H1 (cell line): ENCODE measurements around the gene TMEM181. TPM values are rescaled to one million over a fixed set of nuclear protein-coding genes. Genes with fewer than 3 reads are reported as not detected.

ENCODE experiments used
- CTCF ChIA-PET: fragments of 300-600 bp; sonication (Branson Sonifier 250); formaldehyde crosslinking; loops from one replicate; lab custom pipeline; 2021; ENCODE audit not compliant: partially characterized antibody; lab: Charles Lee
- POLR2A ChIA-PET: fragments of 300-600 bp; sonication (Branson Sonifier 250); formaldehyde crosslinking; loops from one replicate; lab custom pipeline; 2021; ENCODE audit warnings: inconsistent platforms; ENCODE audit not compliant: partially characterized antibody; lab: Charles Lee
- DNase-seq, 2 experiments: peaks; one replicate each; pipeline versions ENCODE4 v3.0.0 to v3.0.0-alpha.2; 2010 to 2022; ENCODE audit warnings: low spot score in 2 of 2, low read depth in 1 of 2, mixed read lengths in 1 of 2
- FAIRE-seq: peaks from 2 replicates; lab custom pipeline; 2011; peaks lifted over from hg19 to GRCh38; lab: Jason Lieb, UNC
- H2AFZ ChIP-seq: 2 replicates; pipeline ENCODE4 v1.8.1; 2012; ENCODE audit warnings: low read length, inconsistent platforms
- H2AK5ac ChIP-seq: 2 replicates; pipeline ENCODE4 v1.6.1; 2013; ENCODE audit warnings: low read depth, low read length
- H2BK120ac ChIP-seq: replicated peaks from 2 replicates; pipeline ENCODE3; 2013; ENCODE audit warnings: low read depth, low read length, inconsistent platforms
- H2BK12ac ChIP-seq: 2 replicates; pipeline ENCODE4 v1.6.1; 2013; ENCODE audit warnings: low read depth, low read length
- H2BK15ac ChIP-seq: 2 replicates; pipeline ENCODE4 v1.6.1; 2013; ENCODE audit warnings: low read length
- H2BK20ac ChIP-seq: 2 replicates; pipeline ENCODE4 v1.6.1; 2013; ENCODE audit warnings: low read length
- H2BK5ac ChIP-seq: 2 replicates; pipeline ENCODE4 v1.6.1; 2013; ENCODE audit warnings: low read depth, low read length
- H3K14ac ChIP-seq: 2 replicates; pipeline ENCODE4 v1.6.1; 2013; ENCODE audit warnings: inconsistent platforms; ENCODE audit not compliant: insufficient read length
- H3K18ac ChIP-seq: 2 replicates; pipeline ENCODE4 v1.6.1; 2013; ENCODE audit warnings: low read length; ENCODE audit errors: extremely low read depth
- H3K23ac ChIP-seq: 2 replicates; pipeline ENCODE4 v1.6.1; 2013; ENCODE audit warnings: inconsistent platforms; ENCODE audit not compliant: insufficient read length
- H3K23me2 ChIP-seq: 2 replicates; pipeline ENCODE4 v1.6.1; 2013; ENCODE audit warnings: low read depth, low read length
- H3K27ac ChIP-seq: 2 replicates; pipeline ENCODE4 v1.6.1; 2011; ENCODE audit warnings: low read depth, low read length, inconsistent platforms
- H3K27me3 ChIP-seq, 4 experiments: replicated peaks in 1 of 4; 1 replicate in 1 of 4; 2 replicates in 3 of 4; pipeline versions ENCODE4 v1.6.1 to v1.8.1; 2011 to 2013; ENCODE audit warnings: low read length in 3 of 4, mild to moderate bottlenecking in 3 of 4, inconsistent platforms in 2 of 4, mixed read lengths in 2 of 4, moderate library complexity in 1 of 4; ENCODE audit not compliant: control insufficient read depth in 3 of 4, insufficient read depth in 3 of 4; ENCODE audit errors: extremely low read depth in 1 of 4
- H3K36me3 ChIP-seq, 4 experiments: 2 replicates each; pipeline versions ENCODE4 v1.6.1 to v1.8.1; 2011 to 2013; ENCODE audit warnings: mild to moderate bottlenecking in 4 of 4, low read length in 3 of 4, moderate library complexity in 2 of 4, control low read depth in 1 of 4, inconsistent platforms in 1 of 4; ENCODE audit not compliant: insufficient read depth in 4 of 4, control insufficient read depth in 2 of 4
- H3K4ac ChIP-seq: replicated peaks from 2 replicates; pipeline ENCODE3; 2013; ENCODE audit warnings: low read length, low read depth, mixed read lengths, inconsistent platforms; ENCODE audit not compliant: insufficient read length
- H3K4me1 ChIP-seq, 4 experiments: replicated peaks in 1 of 4; 1 replicate in 1 of 4; 2 replicates in 3 of 4; pipeline versions ENCODE4 v1.6.1 to v1.8.1; 2011 to 2013; ENCODE audit warnings: low read length in 3 of 4, inconsistent platforms in 2 of 4, mixed read lengths in 1 of 4; ENCODE audit not compliant: insufficient read depth in 4 of 4, control insufficient read depth in 3 of 4
- H3K4me2 ChIP-seq, 2 experiments: 2 replicates each; pipeline versions ENCODE4 v1.6.1 to v1.8.1; 2011 to 2013; ENCODE audit warnings: low read depth in 2 of 2, low read length in 2 of 2, control low read depth in 1 of 2, inconsistent platforms in 1 of 2, mild to moderate bottlenecking in 1 of 2; ENCODE audit not compliant: insufficient read depth in 1 of 2
- H3K4me3 ChIP-seq, 4 experiments: fragments of 200-600, 300-600 bp in 1 of 4; sonication (generic), shearing (Covaris generic), sonication (Bioruptor Twin) in 1 of 4; 2 replicates each; pipeline versions ENCODE4 v1.5.1 to v1.8.1; 2011 to 2016; ENCODE audit warnings: low read length in 4 of 4, low read depth in 3 of 4, control low read depth in 2 of 4, inconsistent platforms in 2 of 4, mild to moderate bottlenecking in 2 of 4, mixed read lengths in 1 of 4, moderate library complexity in 1 of 4; ENCODE audit not compliant: insufficient read depth in 2 of 4; ENCODE audit errors: extremely low read depth in 1 of 4
- H3K56ac ChIP-seq: replicated peaks from 2 replicates; pipeline ENCODE3; 2013; ENCODE audit warnings: low read depth, mild to moderate bottlenecking, mixed read lengths, low read length, inconsistent platforms; ENCODE audit not compliant: insufficient read length
- H3K79me1 ChIP-seq: 2 replicates; pipeline ENCODE4 v1.6.1; 2013; ENCODE audit warnings: low read depth, low read length, control low read depth
- H3K79me2 ChIP-seq, 2 experiments: 2 replicates each; pipeline versions ENCODE4 v1.6.1 to v1.8.1; 2012 to 2013; ENCODE audit warnings: low read length in 2 of 2, mild to moderate bottlenecking in 2 of 2, inconsistent platforms in 1 of 2; ENCODE audit not compliant: insufficient read depth in 2 of 2, control insufficient read depth in 1 of 2
- H3K9ac ChIP-seq, 4 experiments: replicated peaks in 1 of 4; 1 replicate in 1 of 4; 2 replicates in 3 of 4; pipeline versions ENCODE4 v1.6.1 to v1.8.1; 2011 to 2013; ENCODE audit warnings: low read depth in 3 of 4, low read length in 3 of 4, control low read depth in 2 of 4, mild to moderate bottlenecking in 2 of 4, moderate library complexity in 2 of 4, inconsistent platforms in 1 of 4; ENCODE audit errors: extremely low read depth in 1 of 4
- H3K9me3 ChIP-seq, 2 experiments: 2 replicates each; pipeline versions ENCODE4 v1.6.1 to v1.8.1; 2012 to 2013; ENCODE audit warnings: mild to moderate bottlenecking in 2 of 2, moderate library complexity in 2 of 2, control low read depth in 1 of 2, inconsistent platforms in 1 of 2, low read depth in 1 of 2, low read length in 1 of 2, mixed read lengths in 1 of 2; ENCODE audit not compliant: insufficient read depth in 2 of 2
- H4K20me1 ChIP-seq, 2 experiments: replicated peaks in 1 of 2; 2 replicates each; pipeline versions ENCODE3 to v1.8.1; 2011 to 2013; ENCODE audit warnings: inconsistent platforms in 2 of 2, low read length in 2 of 2, mild to moderate bottlenecking in 1 of 2; ENCODE audit not compliant: insufficient read depth in 2 of 2, control insufficient read depth in 1 of 2
- H4K5ac ChIP-seq: 2 replicates; pipeline ENCODE4 v1.6.1; 2013; ENCODE audit warnings: low read length, low read depth, mixed read lengths, inconsistent platforms; ENCODE audit not compliant: insufficient read length
- H4K8ac ChIP-seq: 2 replicates; pipeline ENCODE4 v1.8.0; 2013; ENCODE audit warnings: mild to moderate bottlenecking, moderate library complexity, low read length, inconsistent platforms; ENCODE audit not compliant: insufficient read depth; ENCODE audit errors: extremely low read depth
- H4K91ac ChIP-seq: replicated peaks from 2 replicates; pipeline ENCODE3; 2013; ENCODE audit warnings: low read length, mixed read lengths, inconsistent platforms; ENCODE audit not compliant: insufficient read length
- BACH1 ChIP-seq: IDR thresholded peaks from 2 replicates; pipeline ENCODE4 v1.6.1; 2012; ENCODE audit warnings: low read length, improper control_type of control experiment
- FOSL1 ChIP-seq: IDR thresholded peaks from 2 replicates; pipeline ENCODE4 v1.6.1; 2011; ENCODE audit warnings: mild to moderate bottlenecking, low read depth, low read length, moderate library complexity; ENCODE audit not compliant: insufficient read depth
- SAP30 ChIP-seq: fragments of 300-600 bp; sonication (generic); IDR thresholded peaks from 2 replicates; pipeline ENCODE4 v1.7.1; 2012; ENCODE audit warnings: low read length, moderate library complexity, mild to moderate bottlenecking, inconsistent platforms; ENCODE audit not compliant: insufficient read depth, insufficient replicate concordance
- SIX5 ChIP-seq: IDR thresholded peaks from 2 replicates; pipeline ENCODE4 v1.6.1; 2011; ENCODE audit warnings: mild to moderate bottlenecking, low read depth, low read length
- YY1 ChIP-seq: IDR thresholded peaks from 2 replicates; pipeline ENCODE4 v1.6.1; 2011; ENCODE audit warnings: low read depth, mild to moderate bottlenecking, low read length
- WGBS, 2 experiments: shearing (Covaris generic) in 1 of 2; methylation state at CpG; one replicate each; pipeline versions ENCODE4 v1.1.6 to v1.1.7; 2013 to 2015; ENCODE audit warnings: low lambda C conversion rate in 2 of 2, mixed read lengths in 2 of 2, inconsistent platforms in 1 of 2, low coverage in 1 of 2, missing lambda C conversion rate in 1 of 2; ENCODE audit not compliant: insufficient replicate concordance in 2 of 2, insufficient coverage in 1 of 2, insufficient read length in 1 of 2; ENCODE audit errors: extremely low coverage in 1 of 2, missing lambda C conversion rate in 1 of 2; 5-methylcytosine and 5-hydroxymethylcytosine counted together
- polyA plus RNA-seq, 7 experiments: library from polyadenylated mRNA; depleted of rRNA in 3 of 7; stranded (reverse) in 5 of 7; unstranded in 2 of 7; fragments of >200 nt in 5 of 7; fragments of 200-250 nt in 2 of 7; gene quantifications; 1 replicate in 5 of 7; 2 replicates in 1 of 7; 4 replicates in 1 of 7; pipeline versions ENCODE4 v1.2.1 to v1.2.3, GENCODE V29; 2011 to 2013; ENCODE audit warnings: missing spikeins in 2 of 7, mixed read lengths in 2 of 7
- total RNA-seq: library from RNA; stranded (reverse); fragmentation: NEBNext Ultra II Directional; extraction: Animal tissue kit (Norgen Biotek cat#: 25700); gene quantifications from 2 replicates; pipeline ENCODE4 v1.2.1, GENCODE V29; 2021

The TMEM181 gene
- total and polyA plus RNA-seq, 2 of the 8 experiments (the other 6 are each of a cell fraction or from before 2014, with no cell fraction given): 8.6 to 19.0 TPM

GRCh38 chr6:158517581-158517980 lies 42.3 kb upstream of the TMEM181 start:
- H4K5ac ChIP-seq: no peak overlapping the region
- peak overlapping the region; percentile 32 to 73; a peak in 1 of 4 replicates for H3K4me2 ChIP-seq
- no peaks in the 10 kb centered on the region for H4K20me1 ChIP-seq
- POLR2A ChIA-PET: no interaction called here
- DNase-seq: no peak
- TF ChIP-seq BACH1: no peak
- no peak for TF ChIP-seq SAP30
- no peak for TF ChIP-seq FOSL1
- no peak for TF ChIP-seq SIX5
- TF ChIP-seq YY1: no peak
- TF ChIP-seq, all 59 proteins: peak for 0
- Histone ChIP-seq H2BK5ac (no peak overlapping the region), H3K27me3 (no peaks in the 10 kb centered on the region), H3K4me1 (peaks cover 0 to 5% (median 4%) of the 10 kb centered on the region in 4 experiments; a peak in 4 of 7 replicates), H4K8ac (no peak overlapping the region), H2BK120ac (no peak overlapping the region), H3K36me3 (no peaks in the 10 kb centered on the region), H2BK15ac (0 out of 2 replicates have a peak overlapping the region, but pooled peaks have one; percentile 29), H2BK12ac (0 out of 2 replicates have a peak overlapping the region, but pooled peaks have one; percentile 43), H2BK20ac (no peak overlapping the region), H2AK5ac (no peak overlapping the region), H3K9me3 (no peaks in the 10 kb centered on the region), H3K79me2 (no peaks in the 10 kb centered on the region), H3K23ac (no peak overlapping the region), H3K4me3 (peak overlapping the region in 2 of 4 experiments; percentile 37 to 58; a peak in 1 of 8 replicates), H3K79me1 (no peaks in the 10 kb centered on the region), H3K14ac (no peak overlapping the region), H2AFZ (no peak overlapping the region), H4K91ac (no peak overlapping the region), H3K4ac (no peak overlapping the region), H3K27ac (no peak overlapping the region), H3K9ac (no peak overlapping the region), H3K56ac (no peak overlapping the region), H3K23me2 (no peaks in the 10 kb centered on the region), H3K18ac (no peak overlapping the region; the same call in 1 of the 2 replicates)
- no peak for FAIRE-seq
- CTCF ChIA-PET: interaction anchor here (1.3 to 1.7 kb wide), 2 partner anchors 25 to 58 kb away, joined by 3 to 4 read pairs; no protein-coding TSS in a partner anchor
- 93% methylated on average over 5 of the region's 5 CpGs; no CpG with 5 or more reads in 1 of the 2 experiments for WGBS, 2 experiments
